SK-MEL-5 (cell line): ENCODE data around the gene SH2D4B. TPM values are rescaled to one million over a fixed set of nuclear protein-coding genes. Genes with fewer than 3 reads are reported as not detected.

Experiments
- DNase-seq: peaks from one replicate; pipeline ENCODE4 v3.0.0-alpha.2; 2016; ENCODE audit warnings: low read depth, low spot score
- in situ Hi-C: cut with HindIII; loops from 2 replicates; pipeline ENCODE4 v1.10.0; 2016; ENCODE audit warnings: low sequenced_read_pairs, high pct_unique_total_duplicates, low pct_unique_long_range_greater_than_20kb
- polyA plus RNA-seq, 2 experiments: library from polyadenylated mRNA; depleted of rRNA; stranded (reverse); fragments of >200 nt; gene quantifications; 2 replicates each; pipeline ENCODE4 v1.2.3, GENCODE V29; 2015
- total RNA-seq: library from RNA; depleted of rRNA; stranded (reverse); fragments of >200 nt; shearing (Covaris generic); gene quantifications from 2 replicates; pipeline ENCODE4 v1.2.3, GENCODE V29; 2014; rRNA removed

Gene SH2D4B
- total RNA-seq, result 0.11 and 0.13 TPM in 2 replicates
- polyA plus RNA-seq (2015; cell fraction: cytosol; rRNA removed), result 0.04 TPM in 1 of 2 replicates, not detected in the other
- polyA plus RNA-seq (2015; cell fraction: nucleus; rRNA removed), result not detected in 2 replicates

DNA sequence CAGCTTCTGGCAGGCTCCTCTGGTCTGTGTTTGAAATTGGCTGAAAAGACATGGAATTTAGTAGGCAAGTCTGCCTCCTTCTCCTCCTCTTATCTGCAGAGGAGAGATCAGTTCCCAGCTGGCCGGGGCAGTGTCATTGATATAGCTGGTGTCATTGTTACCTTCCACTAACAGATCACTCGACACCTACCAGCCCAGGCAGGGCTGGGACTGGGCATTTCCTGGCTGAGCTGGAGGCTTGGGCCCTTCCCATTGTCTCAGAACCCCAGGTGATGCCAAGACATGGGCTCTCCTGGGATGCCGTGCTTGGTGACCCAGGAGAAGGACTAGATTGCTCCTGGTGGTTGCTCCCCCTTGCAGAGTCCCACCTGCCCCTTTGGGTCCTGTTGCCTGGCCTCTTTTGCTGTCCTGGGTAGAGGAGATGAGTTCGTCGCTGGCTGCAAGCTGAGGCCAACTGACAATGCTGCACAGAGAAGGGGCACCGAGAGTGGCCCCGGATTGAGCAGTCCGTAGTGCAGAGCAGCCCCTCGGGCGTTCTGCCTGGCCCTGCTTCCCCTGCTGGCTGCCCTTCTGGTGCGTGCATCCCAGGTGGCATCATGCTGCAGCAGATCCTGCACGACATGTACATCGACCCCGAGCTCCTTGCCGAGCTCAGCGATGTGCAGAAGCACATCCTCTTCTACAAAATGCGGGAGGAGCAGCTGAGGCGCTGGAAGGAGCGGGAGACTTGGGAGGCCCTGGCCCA is at the start of gene SH2D4B:
Gene SH2D4B, plus strand, starts transcription at position 167 of the 745 bp plus-strand sequence. Its CDS starts 430 bp downstream, at position 597.
- no peak for DNase-seq

DNA sequence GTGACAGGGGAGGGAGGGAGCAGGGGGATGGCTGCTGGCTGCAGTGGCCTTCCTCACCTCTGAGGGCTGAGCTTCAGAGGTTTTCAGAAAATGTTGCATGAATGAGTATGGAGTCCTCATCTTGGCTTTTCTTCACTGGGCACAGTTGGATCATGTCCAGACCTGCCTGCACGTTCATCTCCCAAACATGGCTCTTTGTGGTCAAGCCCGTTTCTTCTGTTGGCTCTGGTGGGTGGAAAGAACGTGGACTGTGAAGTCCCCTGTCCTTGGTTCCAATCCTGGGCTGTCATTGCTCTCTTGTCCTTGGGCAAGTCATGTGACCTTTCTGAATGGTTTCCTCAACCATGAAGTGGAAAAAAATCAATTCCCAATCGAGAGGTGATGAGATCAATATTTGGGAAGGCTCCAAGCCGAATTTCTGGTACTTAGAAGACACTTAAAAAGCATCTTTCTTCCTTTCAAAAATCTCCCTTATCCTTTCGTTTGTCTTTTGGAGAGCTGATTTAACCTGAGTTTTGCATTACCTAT is 49.1 kb upstream of the SH2D4B start:
- in situ Hi-C loops, result no loop called here
- no peak for DNase-seq

More for the DNA sequence above, at the start of gene SH2D4B:
- in situ Hi-C loops, result no loop called here

DNA sequence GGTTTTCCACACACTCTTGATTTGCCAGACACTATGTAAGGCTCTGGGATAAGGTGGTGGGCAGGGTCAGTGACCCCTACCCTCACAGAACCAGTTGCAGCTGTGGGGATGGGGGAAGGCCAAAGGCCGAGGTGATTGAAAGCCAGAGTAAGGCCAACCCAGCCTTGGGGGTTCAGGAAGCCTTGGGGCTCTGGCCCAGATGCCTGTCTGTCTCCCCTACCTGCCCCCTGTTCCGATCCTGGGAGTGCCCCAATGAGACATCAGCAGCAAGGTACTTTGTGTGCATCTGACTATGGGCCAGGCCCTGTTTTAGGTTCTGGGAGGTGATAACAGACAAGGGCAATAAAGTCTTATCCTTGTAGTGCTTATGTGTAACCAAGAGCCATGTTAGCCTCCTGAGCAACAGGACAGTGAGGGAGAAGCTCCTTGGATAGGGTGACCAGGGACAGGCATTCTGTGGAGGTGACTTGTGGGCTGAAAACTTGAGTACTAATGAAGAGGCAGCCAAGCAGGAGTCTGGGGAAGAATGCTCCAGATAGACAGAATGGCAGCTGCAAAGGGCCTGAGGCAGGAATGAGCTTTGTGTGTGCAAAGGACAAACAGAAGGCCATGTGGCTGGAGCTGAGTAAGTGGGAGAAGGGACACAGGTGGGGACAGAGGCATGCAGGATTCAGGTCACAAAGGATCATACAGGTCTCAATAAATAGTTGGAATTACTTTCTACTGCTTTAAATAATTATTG is 48.2 kb upstream of the SH2D4B start:
- no peak for DNase-seq
- in situ Hi-C loops, result no loop called here

- in situ Hi-C loops, result no loop called here
- no peak for DNase-seq
Observed at GRCh38 chr10:80491251-80492102, 46.2 kb upstream of the SH2D4B start.

DNA sequence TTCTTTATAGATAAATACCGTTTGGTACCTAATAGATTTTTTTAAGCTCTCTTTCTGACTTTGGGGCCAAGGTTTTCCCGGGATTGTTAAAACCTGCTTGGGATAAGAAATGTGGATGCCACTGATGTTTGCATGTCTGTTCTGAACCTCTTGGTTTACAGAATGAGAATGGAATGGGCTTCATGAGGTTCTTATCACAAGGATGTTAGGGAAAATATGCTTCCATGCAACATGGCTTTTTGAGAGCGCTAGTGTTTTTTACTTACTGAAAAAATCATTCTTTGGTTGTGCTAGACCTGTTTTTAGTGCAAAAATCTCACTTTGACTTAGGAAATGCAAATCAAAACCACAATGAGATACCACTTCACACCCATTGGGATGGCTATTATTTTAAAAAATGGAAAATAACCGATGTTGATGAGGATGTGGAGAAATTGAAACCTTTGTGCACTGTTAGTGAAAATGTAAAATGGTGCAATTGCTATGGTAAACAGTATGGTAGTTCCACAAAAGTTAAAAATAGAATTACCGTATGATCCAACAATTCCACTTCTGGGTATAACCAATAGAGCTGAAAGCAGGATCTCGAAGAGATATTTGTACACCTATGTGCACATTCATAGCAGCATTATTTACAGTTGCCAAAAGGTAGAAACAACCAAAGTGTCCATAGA is 44.7 kb upstream of the SH2D4B start:
- in situ Hi-C loops, result no loop called here
- DNase-seq, result no peak

GRCh38 chr10:80493522-80494051 is 44.1 kb upstream of the SH2D4B start:
- peak; percentile 61 for DNase-seq
- in situ Hi-C loops, result no loop called here

GRCh38 chr10:80496555-80497172 is 41.0 kb upstream of the SH2D4B start:
- in situ Hi-C loops, result no loop called here
- no peak for DNase-seq

GRCh38 chr10:80497187-80498077 is 40.3 kb upstream of the SH2D4B start:
- in situ Hi-C loops, result no loop called here
- DNase-seq, result no peak

GRCh38 chr10:80498078-80498832 is 39.4 kb upstream of the SH2D4B start:
- DNase-seq, result no peak
- in situ Hi-C loops, result no loop called here

- DNase-seq, result peak; percentile 82
- in situ Hi-C loops, result no loop called here
Observed at GRCh38 chr10:80498833-80499741, 38.6 kb upstream of the SH2D4B start.

GRCh38 chr10:80500572-80501380 is 36.9 kb upstream of the SH2D4B start:
- in situ Hi-C loops, result no loop called here
- DNase-seq, result peak; percentile 48

- in situ Hi-C loops, result no loop called here
- no peak for DNase-seq
Observed at GRCh38 chr10:80501381-80501912, 36.3 kb upstream of the SH2D4B start.

DNA sequence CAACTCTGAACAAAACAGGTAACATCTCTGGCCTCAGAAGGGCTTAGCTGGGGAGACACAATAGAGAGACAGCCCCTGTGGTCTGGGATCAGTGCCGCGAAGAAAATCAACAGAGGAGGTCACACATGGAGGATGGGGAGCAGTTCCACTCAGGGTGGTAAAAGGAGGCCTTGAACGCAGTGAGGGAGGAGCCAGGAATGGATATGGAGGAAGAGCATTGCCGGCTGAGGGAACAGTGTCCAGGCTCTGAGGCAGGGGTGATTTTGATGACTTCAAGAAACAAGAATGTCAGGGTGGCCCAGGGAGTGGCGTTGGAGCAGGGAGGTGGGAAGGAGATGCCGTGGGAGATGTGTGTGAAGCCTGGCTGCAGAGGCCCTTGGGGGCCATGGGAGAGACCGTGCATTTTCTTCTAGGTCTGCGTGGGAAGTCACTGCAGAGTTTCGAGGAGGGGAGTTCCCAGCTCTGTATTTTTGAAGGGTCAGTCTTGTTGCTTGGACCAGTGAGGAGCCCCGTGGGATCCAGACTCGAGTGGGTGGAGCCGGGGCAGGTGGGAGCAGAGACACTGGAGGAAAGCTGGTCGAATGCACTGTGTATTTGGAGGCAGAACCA is 35.7 kb upstream of the SH2D4B start:
- in situ Hi-C loops, result no loop called here
- no peak for DNase-seq
